K562 (cell line): ENCODE results near the gene HAUS7. TPM values are rescaled to one million over a fixed set of nuclear protein-coding genes. Genes with fewer than 3 reads are reported as not detected.

Experiments
- NR1H2 ChIP-seq: sonication (generic); formaldehyde crosslinking; IDR thresholded peaks from 2 replicates; pipeline ENCODE4 v1.4.0; 2020; ENCODE audit warnings: mild to moderate bottlenecking, missing genetic modification reagents
- SRSF7 ChIP-seq: fragments of 200-400 bp; formaldehyde crosslinking; optimal IDR thresholded peaks from 2 replicates; pipeline ENCODE3; 2017; ENCODE audit warnings: mild to moderate bottlenecking, low read depth, low read length
- ZBTB8A ChIP-seq: fragments of 450-650 bp; IDR thresholded peaks from 2 replicates; pipeline ENCODE4 v1.6.1; 2018; ENCODE audit warnings: mild to moderate bottlenecking, moderate library complexity; ENCODE audit not compliant: partially characterized antibody
- polyA plus RNA-seq, 8 experiments: library from polyadenylated mRNA; depleted of rRNA in 4 of 8; stranded (reverse) in 5 of 8; unstranded in 3 of 8; fragments of >200 nt; fragmentation: Nextera tagmentation in 2 of 8; fragmentation: Illumina TruSeq in 1 of 8; extraction: Ambion mirVana in 2 of 8; extraction: Trizol in 1 of 8; gene quantifications; 2 replicates each; pipeline versions ENCODE4 v1.2.1 to v1.2.3, GENCODE V29; 2011 to 2014; ENCODE audit warnings: inconsistent platforms in 1 of 8, missing spikeins in 1 of 8
- total RNA-seq, 7 experiments: library from RNA; depleted of rRNA in 6 of 7; stranded (reverse); fragments of >200 nt in 6 of 7; fragmentation: Illumina TruSeq in 2 of 7; extraction: Trizol in 2 of 7; gene quantifications; 2 replicates each; pipeline versions ENCODE4 v1.2.1 to v1.2.3, GENCODE V29; 2011 to 2021; ENCODE audit warnings: low replicate concordance in 1 of 7
- TF ChIP-seq, protein P1 (sequence below), 2 experiments: fragments of 450-650 bp in 1 of 2; sonication (generic) in 1 of 2; formaldehyde crosslinking in 1 of 2; IDR thresholded peaks; 2 replicates each; pipeline versions ENCODE4 v1.7.1 to v1.9.0; 2016 to 2022; ENCODE audit warnings: inconsistent platforms in 1 of 2, mild to moderate bottlenecking in 1 of 2, missing genetic modification reagents in 1 of 2

The HAUS7 gene
- total and polyA plus RNA-seq, 9 of the 15 experiments (the other 6 are each of a cell fraction or from before 2014, with no cell fraction given): 10.0 to 94.9 (median 48.8) TPM

DNA sequence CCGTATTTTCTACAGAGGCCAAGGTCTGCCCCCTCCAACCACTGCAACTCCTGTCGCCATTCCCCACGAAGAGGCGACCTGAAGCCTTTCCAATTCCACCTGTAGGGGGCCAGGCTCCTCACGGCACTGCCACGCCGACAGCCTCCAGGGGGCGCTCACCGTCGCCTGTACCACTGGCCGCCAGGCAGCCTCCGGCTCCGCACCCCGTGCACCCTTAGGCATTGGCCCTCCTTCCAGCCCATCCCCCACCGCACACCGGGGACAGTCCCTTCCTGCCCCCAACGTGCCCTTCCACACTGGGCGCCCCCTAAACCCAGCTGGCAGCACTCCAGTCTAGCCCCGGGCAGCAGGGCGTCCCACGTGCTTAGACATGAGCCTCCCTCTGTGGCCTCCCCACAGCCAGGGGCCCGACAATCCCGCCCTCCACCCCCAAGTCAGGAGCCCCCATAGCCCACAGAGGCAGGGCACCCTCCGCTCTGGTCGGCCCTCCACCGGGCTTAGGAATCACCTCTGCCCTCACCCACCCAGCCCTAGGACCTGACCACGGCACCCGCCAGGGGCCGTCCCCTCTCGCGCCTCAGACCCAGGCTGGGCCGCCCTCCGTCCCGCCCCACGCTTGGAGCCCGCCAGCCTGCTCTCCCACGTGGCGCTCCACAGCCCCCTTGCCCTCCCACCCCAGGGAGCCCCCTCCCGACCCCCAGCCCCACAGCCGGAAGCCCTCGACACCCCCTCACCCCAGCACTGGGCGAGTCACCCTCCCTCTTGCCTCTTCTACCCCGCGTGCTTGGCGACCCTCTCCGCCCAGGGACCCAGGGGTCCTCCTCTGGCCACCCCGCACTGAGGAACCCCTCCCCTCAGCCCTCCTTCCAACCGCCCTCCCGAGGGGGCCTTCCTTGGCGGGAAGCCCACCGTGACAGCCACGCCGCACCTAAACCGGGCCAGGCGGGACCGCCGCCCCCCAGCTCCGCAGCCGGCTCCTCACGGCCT lies 69.9 kb downstream of the HAUS7 start (continued):
- TF ChIP-seq NR1H2 (CRISPR knock-in tag) (no peak), ZBTB8A (no peak), SRSF7 (no peak)
- TF ChIP-seq, protein P1, sequence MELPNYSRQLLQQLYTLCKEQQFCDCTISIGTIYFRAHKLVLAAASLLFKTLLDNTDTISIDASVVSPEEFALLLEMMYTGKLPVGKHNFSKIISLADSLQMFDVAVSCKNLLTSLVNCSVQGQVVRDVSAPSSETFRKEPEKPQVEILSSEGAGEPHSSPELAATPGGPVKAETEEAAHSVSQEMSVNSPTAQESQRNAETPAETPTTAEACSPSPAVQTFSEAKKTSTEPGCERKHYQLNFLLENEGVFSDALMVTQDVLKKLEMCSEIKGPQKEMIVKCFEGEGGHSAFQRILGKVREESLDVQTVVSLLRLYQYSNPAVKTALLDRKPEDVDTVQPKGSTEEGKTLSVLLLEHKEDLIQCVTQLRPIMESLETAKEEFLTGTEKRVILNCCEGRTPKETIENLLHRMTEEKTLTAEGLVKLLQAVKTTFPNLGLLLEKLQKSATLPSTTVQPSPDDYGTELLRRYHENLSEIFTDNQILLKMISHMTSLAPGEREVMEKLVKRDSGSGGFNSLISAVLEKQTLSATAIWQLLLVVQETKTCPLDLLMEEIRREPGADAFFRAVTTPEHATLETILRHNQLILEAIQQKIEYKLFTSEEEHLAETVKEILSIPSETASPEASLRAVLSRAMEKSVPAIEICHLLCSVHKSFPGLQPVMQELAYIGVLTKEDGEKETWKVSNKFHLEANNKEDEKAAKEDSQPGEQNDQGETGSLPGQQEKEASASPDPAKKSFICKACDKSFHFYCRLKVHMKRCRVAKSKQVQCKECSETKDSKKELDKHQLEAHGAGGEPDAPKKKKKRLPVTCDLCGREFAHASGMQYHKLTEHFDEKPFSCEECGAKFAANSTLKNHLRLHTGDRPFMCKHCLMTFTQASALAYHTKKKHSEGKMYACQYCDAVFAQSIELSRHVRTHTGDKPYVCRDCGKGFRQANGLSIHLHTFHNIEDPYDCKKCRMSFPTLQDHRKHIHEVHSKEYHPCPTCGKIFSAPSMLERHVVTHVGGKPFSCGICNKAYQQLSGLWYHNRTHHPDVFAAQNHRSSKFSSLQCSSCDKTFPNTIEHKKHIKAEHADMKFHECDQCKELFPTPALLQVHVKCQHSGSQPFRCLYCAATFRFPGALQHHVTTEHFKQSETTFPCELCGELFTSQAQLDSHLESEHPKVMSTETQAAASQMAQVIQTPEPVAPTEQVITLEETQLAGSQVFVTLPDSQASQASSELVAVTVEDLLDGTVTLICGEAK (IDR thresholded peaks at IDR 0.05): no peak
- TF ChIP-seq, protein P1 (CRISPR knock-in tag; IDR thresholded peaks at IDR 0.05): no peak
